ENCODE measurements around the gene PGC. TPM values are rescaled to one million over a fixed set of nuclear protein-coding genes. Genes with fewer than 3 reads are reported as not detected.

The PGC gene
- total RNA-seq, 4 donors from 2014 or later = 0.42 TPM; not detected in 3

- DNase-seq (ENCODE audit: low spot score in 2 of 2) = peak; percentile 80 to 96
- TF ChIP-seq, protein P1, sequence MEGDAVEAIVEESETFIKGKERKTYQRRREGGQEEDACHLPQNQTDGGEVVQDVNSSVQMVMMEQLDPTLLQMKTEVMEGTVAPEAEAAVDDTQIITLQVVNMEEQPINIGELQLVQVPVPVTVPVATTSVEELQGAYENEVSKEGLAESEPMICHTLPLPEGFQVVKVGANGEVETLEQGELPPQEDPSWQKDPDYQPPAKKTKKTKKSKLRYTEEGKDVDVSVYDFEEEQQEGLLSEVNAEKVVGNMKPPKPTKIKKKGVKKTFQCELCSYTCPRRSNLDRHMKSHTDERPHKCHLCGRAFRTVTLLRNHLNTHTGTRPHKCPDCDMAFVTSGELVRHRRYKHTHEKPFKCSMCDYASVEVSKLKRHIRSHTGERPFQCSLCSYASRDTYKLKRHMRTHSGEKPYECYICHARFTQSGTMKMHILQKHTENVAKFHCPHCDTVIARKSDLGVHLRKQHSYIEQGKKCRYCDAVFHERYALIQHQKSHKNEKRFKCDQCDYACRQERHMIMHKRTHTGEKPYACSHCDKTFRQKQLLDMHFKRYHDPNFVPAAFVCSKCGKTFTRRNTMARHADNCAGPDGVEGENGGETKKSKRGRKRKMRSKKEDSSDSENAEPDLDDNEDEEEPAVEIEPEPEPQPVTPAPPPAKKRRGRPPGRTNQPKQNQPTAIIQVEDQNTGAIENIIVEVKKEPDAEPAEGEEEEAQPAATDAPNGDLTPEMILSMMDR (IDR thresholded peaks at IDR 0.05) = no peak
- no peak for TF ChIP-seq POLR2A (IDR thresholded peaks at IDR 0.05)
- H3K4me3 ChIP-seq (ENCODE audit: low read depth, poor library complexity, severe bottlenecking) = peak overlapping the region; percentile 58
- intact Hi-C loops (cut with DNase I; ENCODE audit: low total_unique reads) = no loop called here
- WGBS, 2 donors = 0% methylated on average over 5 to 36 of the region's 76 CpGs
Measured at GRCh38 chr6:41734666-41735426, 12.4 kb downstream of the PGC start.

DNA sequence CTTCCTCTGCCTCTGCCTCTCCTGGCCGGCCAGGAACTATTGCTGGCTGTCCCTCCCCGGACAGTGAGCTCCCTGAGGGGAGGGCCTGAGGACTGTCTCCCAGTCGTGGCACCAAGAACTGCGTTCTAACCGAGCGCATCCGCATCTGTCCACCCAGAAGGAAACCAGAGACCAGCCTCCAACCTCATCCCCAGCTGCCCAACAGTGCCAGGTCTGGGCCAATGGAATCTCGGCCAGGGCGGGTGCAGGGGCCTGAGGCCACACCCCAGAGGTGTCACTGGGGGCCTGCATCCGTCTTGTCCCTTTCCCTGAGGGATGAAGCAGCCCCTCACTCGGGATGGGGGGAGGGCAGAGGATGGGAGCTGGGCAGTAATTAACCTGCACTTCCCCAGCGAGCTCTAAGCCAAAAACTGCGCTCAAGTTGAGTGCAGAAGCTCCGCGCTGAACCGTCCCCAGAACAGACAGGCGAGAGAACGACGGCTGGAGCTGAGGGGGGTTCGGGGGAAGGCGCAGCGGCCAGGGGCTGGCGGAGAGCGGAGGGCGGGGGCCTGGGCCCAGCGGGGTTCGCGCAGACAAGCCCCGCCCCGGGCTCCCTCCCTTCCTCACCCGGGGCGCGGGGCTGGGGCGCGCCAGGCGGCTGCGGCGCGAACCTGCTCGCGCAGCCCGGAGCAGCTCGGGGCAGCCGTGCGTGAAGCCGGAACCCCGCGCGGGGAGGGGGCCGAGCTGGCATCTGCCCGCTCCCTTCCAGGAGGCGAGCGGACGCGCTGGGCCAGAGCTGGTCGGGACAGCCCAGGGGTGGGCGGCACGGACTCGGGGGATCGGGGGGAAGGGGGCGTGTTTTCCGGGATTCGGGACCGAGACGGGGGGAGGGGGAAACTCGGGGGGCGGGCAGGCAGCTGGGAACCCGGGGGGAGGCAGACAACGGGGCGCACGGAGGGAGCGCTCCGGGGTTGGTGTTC, 13.2 kb downstream of the PGC start:
- intact Hi-C loops (cut with DNase I; ENCODE audit: low total_unique reads) = no loop called here
- TF ChIP-seq, protein P1 (IDR thresholded peaks at IDR 0.05) = no peak
- no peak for TF ChIP-seq POLR2A (IDR thresholded peaks at IDR 0.05)
- 2 to 6% methylated on average over 25 to 37 of the region's 73 CpGs for WGBS, 2 donors
- peak overlapping the region; percentile 58 for H3K4me3 ChIP-seq (ENCODE audit: low read depth, poor library complexity, severe bottlenecking)
- DNase-seq (ENCODE audit: low spot score in 2 of 2) = peak; percentile 58 to 94

GRCh38 chr6:41733360-41733706, 13.9 kb downstream of the PGC start:
- DNase-seq (ENCODE audit: low spot score in 2 of 2) = no peak
- H3K4me3 ChIP-seq (ENCODE audit: low read depth, poor library complexity, severe bottlenecking) = no peak overlapping the region
- TF ChIP-seq, protein P1 (IDR thresholded peaks at IDR 0.05) = no peak
- TF ChIP-seq POLR2A (IDR thresholded peaks at IDR 0.05) = no peak
- intact Hi-C loops (cut with DNase I; ENCODE audit: low total_unique reads) = no loop called here
- 31 to 45% methylated on average over 11 of the region's 11 CpGs for WGBS, 2 donors

DNA sequence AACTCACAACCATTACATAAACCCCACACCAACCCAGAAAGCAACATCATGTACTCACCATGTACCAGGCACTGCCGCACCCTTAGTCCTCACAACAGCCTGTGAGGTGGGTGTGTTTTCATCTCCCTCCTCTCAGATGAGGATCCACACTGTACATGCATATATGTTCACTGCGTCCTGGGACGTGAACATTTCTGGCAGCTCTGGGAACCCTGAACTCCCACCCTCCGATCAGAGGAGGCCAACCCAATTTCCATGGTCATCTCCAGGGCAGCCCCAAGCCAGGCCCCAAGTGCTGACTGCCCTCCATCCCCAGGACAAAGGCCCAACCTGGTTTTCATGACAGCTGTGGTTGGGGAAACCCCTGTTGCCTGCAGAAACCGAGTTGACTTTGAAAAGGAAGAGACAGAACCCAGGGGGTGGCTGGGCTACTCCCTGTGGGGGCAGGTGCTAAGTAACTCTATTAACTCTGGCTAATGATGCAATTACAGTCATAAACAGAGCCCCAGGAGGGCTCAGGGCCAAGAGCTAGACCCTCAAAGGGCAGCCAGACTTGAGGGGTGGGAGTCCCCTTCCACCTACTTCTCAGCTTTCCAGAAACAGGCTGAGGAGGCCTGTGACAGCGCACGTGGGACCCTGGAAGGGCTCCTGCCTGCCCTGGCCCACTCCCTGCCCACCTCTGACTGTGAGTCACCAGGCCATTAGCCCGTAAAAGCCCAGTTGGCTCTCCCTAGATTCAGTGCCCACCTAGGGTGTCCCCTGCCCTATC, 14.4 kb downstream of the PGC start:
- WGBS, 2 donors = 62 to 63% methylated on average over 8 of the region's 8 CpGs
- TF ChIP-seq, protein P1 (IDR thresholded peaks at IDR 0.05) = no peak
- TF ChIP-seq POLR2A (IDR thresholded peaks at IDR 0.05) = no peak
- no peak for DNase-seq (ENCODE audit: low spot score in 2 of 2)
- H3K4me3 ChIP-seq (ENCODE audit: low read depth, poor library complexity, severe bottlenecking) = no peak overlapping the region
- intact Hi-C loops (cut with DNase I; ENCODE audit: low total_unique reads) = no loop called here

DNA sequence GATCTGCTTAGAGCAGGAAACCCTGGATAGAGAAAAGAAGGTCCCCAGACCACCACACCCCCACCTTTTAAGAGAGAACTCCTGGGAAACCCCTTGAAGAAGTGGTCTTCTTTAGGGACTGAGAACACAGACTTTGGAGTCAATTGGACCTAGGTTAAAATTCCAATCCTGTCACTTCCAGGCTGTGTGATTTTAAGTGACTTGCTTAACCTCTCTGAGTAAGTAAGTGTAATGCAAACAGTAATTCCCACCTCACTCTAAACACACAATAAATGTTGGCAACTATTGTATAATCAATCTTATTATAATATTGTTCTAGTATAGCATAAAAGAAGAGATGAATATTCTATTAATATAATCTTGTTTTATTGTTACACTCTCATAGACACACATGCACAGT, 15.0 kb downstream of the PGC start:
- TF ChIP-seq POLR2A (IDR thresholded peaks at IDR 0.05) = no peak
- TF ChIP-seq, protein P1 (IDR thresholded peaks at IDR 0.05) = no peak
- intact Hi-C loops (cut with DNase I; ENCODE audit: low total_unique reads) = no loop called here
- no peak for DNase-seq (ENCODE audit: low spot score in 2 of 2)
- no peak overlapping the region for H3K4me3 ChIP-seq (ENCODE audit: low read depth, poor library complexity, severe bottlenecking)
